BLaER1 treated with 17β-estradiol and CSF1 and Interleukin-3, amounts not matched to agents 10 nM and 100 nM (cell line): ENCODE results near the gene RAB3B.

ENCODE experiments used
- H3K27ac ChIP-seq, 11 experiments: shearing (Covaris generic); formaldehyde crosslinking; 2 replicates each; pipeline ENCODE4 v1.8.1; 2022
- H3K27me3 ChIP-seq, 11 experiments: shearing (Covaris generic); formaldehyde crosslinking; 2 replicates each; pipeline ENCODE4 v1.8.1; 2022
- H3K36me3 ChIP-seq, 11 experiments: shearing (Covaris generic); formaldehyde crosslinking; 2 replicates each; pipeline ENCODE4 v1.8.1; 2022
- H3K4me1 ChIP-seq, 10 experiments: shearing (Covaris generic); formaldehyde crosslinking; 2 replicates each; pipeline ENCODE4 v1.8.1; 2022
- H3K4me2 ChIP-seq, 11 experiments: shearing (Covaris generic); formaldehyde crosslinking; 2 replicates each; pipeline ENCODE4 v1.8.1; 2022
- H3K4me3 ChIP-seq, 10 experiments: shearing (Covaris generic); formaldehyde crosslinking; 2 replicates each; pipeline ENCODE4 v1.8.1; 2022
- H3K9ac ChIP-seq, 11 experiments: shearing (Covaris generic); formaldehyde crosslinking; 2 replicates each; pipeline ENCODE4 v1.8.1; 2022
- H3K9me3 ChIP-seq, 11 experiments: shearing (Covaris generic); formaldehyde crosslinking; replicated peaks in 1 of 11; 2 replicates each; pipeline ENCODE4 v1.8.1; 2022
- H4K20me1 ChIP-seq, 11 experiments: shearing (Covaris generic); formaldehyde crosslinking; 2 replicates each; pipeline ENCODE4 v1.8.1; 2022
- Cebpa-rat ChIP-seq, 11 experiments: shearing (Covaris generic); IDR thresholded peaks; 2 replicates each; pipeline ENCODE4 v1.8.1; 2022

RAB3B gene

DNA sequence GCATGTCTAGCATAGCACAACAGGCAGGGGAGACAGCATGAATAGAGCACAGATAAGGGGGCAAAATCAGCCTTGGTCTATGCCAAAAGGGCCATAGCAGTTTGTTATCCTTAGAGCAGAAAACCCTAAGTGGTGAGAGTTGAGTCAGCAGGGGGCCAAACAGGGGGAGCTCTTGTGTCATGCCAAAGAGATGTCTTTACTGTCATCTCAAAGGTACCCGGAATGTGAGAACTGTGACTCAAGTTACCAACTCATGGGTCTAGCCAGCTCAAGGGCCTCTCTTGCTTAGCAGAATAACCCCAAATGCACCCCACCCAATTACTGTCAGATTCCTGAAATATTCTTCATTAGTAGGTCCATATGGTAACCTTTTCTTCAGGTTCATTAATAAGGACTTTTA is 66.0 kb downstream of the RAB3B start:
- no peaks in the 10 kb centered on the region for H3K36me3 ChIP-seq
- H3K27ac ChIP-seq = no peak overlapping the region
- peaks cover 0 to 3% (median 0%) of the 10 kb centered on the region in 10 experiments; a peak in 1 of 20 replicates for H3K4me1 ChIP-seq
- no peak overlapping the region for H3K4me3 ChIP-seq
- H3K27me3 ChIP-seq = no peaks in the 10 kb centered on the region
- H3K9me3 ChIP-seq = no peaks in the 10 kb centered on the region
- no peaks in the 10 kb centered on the region; a peak in 2 of 22 replicates for H4K20me1 ChIP-seq
- TF ChIP-seq Cebpa-rat (IDR thresholded peaks at IDR 0.05) = no peak
- no peak overlapping the region for H3K9ac ChIP-seq
- H3K4me2 ChIP-seq = no peak overlapping the region

DNA sequence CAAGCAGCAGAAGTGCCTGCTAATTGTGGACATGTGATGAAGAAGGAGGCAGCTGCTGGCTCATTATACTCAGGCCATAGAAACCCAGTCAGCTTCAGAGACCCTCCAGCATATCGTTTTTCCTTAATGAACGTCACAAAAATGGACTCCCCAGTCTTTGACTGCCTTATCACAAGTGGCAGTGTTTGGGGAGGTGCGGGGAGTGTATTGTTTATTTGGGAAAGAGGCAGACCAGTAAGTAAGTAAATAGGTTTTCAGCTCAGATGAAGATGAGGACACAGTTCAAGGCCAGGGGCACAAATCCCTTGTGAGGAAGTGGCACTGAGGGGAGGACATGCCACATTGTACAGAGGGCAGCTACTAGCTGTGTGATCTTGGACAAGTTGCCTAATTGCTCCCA is 68.5 kb downstream of the RAB3B start:
- H3K36me3 ChIP-seq = no peaks in the 10 kb centered on the region
- no peak overlapping the region for H3K4me2 ChIP-seq

DNA sequence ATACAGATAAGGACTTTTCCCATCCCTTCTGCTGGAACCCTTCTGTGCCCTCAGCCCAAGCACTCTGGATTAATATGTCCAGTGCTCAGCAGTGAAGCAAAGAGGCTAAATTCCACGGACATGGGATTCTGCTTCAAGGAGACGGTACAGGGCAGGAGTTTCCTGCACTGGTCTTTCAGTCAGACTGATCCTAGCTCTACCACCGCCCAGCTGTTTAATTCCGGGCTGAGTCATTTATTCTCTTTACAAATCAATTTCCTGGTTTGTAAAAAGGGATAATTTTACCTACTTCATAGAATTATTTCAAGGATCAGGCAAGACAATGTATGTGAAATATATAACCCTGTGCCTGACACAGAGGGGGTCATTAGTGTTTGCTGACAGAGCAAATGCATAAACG is 70.4 kb downstream of the RAB3B start:
- TF ChIP-seq Cebpa-rat (IDR thresholded peaks at IDR 0.05) = no peak
- Histone ChIP-seq H3K9ac (no peak overlapping the region), H3K4me3 (no peak overlapping the region), H3K27me3 (no peaks in the 10 kb centered on the region), H4K20me1 (no peaks in the 10 kb centered on the region; a peak in 2 of 22 replicates), H3K4me2 (no peak overlapping the region), H3K4me1 (peaks cover 0 to 6% (median 0%) of the 10 kb centered on the region in 10 experiments; a peak in 1 of 20 replicates), H3K27ac (no peak overlapping the region), H3K36me3 (no peaks in the 10 kb centered on the region), H3K9me3 (no peaks in the 10 kb centered on the region)

More for the DNA sequence above, 68.5 kb downstream of the RAB3B start:
- Histone ChIP-seq H3K4me1 (peaks cover 0 to 6% (median 0%) of the 10 kb centered on the region in 10 experiments; a peak in 1 of 20 replicates), H4K20me1 (no peaks in the 10 kb centered on the region; a peak in 2 of 22 replicates), H3K9ac (no peak overlapping the region), H3K27ac (no peak overlapping the region), H3K9me3 (no peaks in the 10 kb centered on the region), H3K27me3 (no peaks in the 10 kb centered on the region), H3K4me3 (no peak overlapping the region)
- no peak for TF ChIP-seq Cebpa-rat (IDR thresholded peaks at IDR 0.05)

DNA sequence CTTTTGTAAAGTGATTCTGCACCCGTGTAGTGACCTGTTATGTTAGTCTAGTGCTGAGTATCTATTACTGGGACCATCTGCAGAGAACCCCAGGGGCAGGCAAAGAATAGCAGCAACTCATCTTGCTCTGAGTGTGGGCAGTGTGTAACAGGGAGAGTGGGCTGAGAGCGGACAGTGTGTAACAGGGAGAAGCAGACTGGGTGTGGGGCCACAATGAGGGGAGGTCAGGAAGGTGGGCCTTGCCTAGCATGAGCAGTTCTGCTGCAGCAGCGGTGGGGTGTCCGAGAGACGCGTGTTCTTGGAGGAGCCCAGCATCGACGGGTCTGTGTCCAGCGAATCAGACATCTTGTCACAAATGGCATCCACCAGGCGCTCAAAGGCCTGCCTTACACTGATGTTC is 70.8 kb downstream of the RAB3B start:
- H3K4me2 ChIP-seq = 0 out of 22 replicates have a peak overlapping the region, but pooled peaks of 1 of the 11 experiments have one; percentile 1
- TF ChIP-seq Cebpa-rat (IDR thresholded peaks at IDR 0.05) = no peak
- H3K9me3 ChIP-seq = no peaks in the 10 kb centered on the region
- H3K4me1 ChIP-seq = peaks cover 0 to 6% (median 0%) of the 10 kb centered on the region in 10 experiments; a peak in 1 of 20 replicates
- H3K27ac ChIP-seq = no peak overlapping the region
- no peak overlapping the region for H3K9ac ChIP-seq
- H4K20me1 ChIP-seq = no peaks in the 10 kb centered on the region; a peak in 2 of 22 replicates
- H3K27me3 ChIP-seq = no peaks in the 10 kb centered on the region
- H3K4me3 ChIP-seq = no peak overlapping the region
- no peaks in the 10 kb centered on the region for H3K36me3 ChIP-seq

DNA sequence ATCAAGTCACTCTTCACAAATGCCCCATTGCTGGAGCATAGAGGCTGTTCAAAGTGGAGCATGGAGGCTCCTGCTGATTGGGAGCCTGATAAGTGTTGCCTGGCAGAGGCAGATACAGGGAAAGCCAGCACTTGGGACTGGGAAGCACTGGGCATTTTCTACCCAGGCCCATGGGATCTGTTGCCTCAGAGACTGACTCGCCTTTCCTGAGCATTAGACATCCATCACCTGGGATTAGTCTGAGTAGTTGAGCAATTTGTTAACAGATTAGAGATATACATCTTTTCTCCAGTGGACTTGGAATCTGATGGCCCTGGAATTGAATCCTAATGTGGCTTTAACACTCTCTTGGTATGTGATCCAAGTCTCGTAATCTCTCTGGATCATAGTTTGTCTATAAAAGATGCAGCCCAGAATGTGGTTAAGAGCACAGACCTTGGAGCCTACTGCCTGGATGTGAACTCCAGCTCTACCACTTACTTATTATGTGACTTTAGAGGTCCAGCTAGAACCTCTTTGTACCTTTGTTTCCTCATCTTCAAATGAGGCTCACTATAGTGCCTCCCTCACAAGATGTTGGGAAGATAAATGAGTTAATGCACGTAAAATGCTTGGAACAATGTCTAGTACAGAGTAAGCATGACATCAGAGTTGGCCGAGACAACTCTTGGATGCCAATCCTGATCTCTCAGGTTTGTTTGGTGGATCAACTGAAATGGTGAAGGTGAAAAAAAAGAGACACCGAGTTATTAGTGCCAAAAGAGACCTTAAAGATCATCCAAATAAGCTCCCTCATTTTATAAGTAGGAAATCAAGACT is 73.7 kb downstream of the RAB3B start:
- H3K4me1 ChIP-seq = 0 out of 20 replicates have a peak, but pooled peaks cover 0 to 6% (median 0%) of the 10 kb centered on the region in 10 experiments
- no peak for TF ChIP-seq Cebpa-rat (IDR thresholded peaks at IDR 0.05)
- peaks cover 0 to 8% (median 0%) of the 10 kb centered on the region in 11 experiments; a peak in 1 of 22 replicates for H3K9me3 ChIP-seq
- H3K4me3 ChIP-seq = no peak overlapping the region
- no peak overlapping the region for H3K27ac ChIP-seq
- H3K4me2 ChIP-seq = no peak overlapping the region
- H3K36me3 ChIP-seq = no peaks in the 10 kb centered on the region
- no peak overlapping the region for H3K9ac ChIP-seq
- no peaks in the 10 kb centered on the region; a peak in 2 of 22 replicates for H4K20me1 ChIP-seq
- H3K27me3 ChIP-seq = no peaks in the 10 kb centered on the region

DNA sequence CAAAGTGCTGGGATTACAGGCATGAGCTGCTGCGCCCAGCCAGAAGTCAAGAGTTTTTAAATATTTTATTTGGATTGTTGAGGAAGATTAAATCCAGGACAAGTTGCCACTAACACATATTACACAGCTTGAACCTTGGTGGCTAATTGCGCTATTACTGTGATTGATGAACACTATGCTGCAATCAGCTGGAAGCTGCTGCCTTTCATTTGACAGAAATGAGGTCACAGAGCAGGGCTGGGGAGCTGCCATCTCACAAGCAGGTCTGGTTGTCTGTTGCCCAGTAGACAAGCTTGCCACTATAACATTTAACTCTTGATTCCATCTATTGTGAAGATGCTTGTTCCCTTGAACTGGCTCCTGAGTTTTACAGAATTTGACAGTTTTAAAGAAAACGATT is 74.5 kb downstream of the RAB3B start:
- H3K4me1 ChIP-seq = 0 out of 20 replicates have a peak, but pooled peaks cover 0 to 6% (median 0%) of the 10 kb centered on the region in 10 experiments
- H3K4me3 ChIP-seq = no peak overlapping the region
- H3K36me3 ChIP-seq = no peaks in the 10 kb centered on the region
- H3K4me2 ChIP-seq = no peak overlapping the region
- H4K20me1 ChIP-seq = no peaks in the 10 kb centered on the region; a peak in 2 of 22 replicates
- no peak overlapping the region for H3K27ac ChIP-seq
- H3K9ac ChIP-seq = no peak overlapping the region
- H3K9me3 ChIP-seq = peaks cover 0 to 8% (median 0%) of the 10 kb centered on the region in 11 experiments; a peak in 1 of 22 replicates
- no peak for TF ChIP-seq Cebpa-rat (IDR thresholded peaks at IDR 0.05)
- no peaks in the 10 kb centered on the region for H3K27me3 ChIP-seq

DNA sequence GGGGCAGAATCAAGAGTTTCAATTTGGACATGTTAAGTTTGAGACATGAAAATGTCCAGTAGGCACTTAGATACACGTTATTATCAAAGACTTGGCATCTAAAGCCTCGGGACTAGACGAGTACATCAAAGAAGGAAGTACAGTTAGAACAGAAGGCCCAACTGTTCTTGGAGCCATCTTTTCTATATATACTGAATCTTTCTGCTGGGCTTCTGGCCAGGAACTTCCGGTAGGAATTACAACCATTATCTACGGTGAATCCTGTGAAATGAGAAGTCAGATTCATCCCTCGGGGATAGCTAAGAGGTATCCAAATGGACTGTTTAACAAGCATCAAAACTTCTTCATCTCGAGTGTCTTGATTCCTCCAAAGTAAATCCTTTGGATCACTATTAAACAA is 77.6 kb downstream of the RAB3B start:
- H4K20me1 ChIP-seq = no peaks in the 10 kb centered on the region
- peaks cover 0 to 8% (median 0%) of the 10 kb centered on the region in 11 experiments; a peak in 1 of 22 replicates for H3K9me3 ChIP-seq
- H3K9ac ChIP-seq = no peak overlapping the region
- no peak overlapping the region for H3K4me2 ChIP-seq
- no peak for TF ChIP-seq Cebpa-rat (IDR thresholded peaks at IDR 0.05)
- H3K27ac ChIP-seq = no peak overlapping the region
- no peak overlapping the region for H3K4me3 ChIP-seq
- H3K27me3 ChIP-seq = no peaks in the 10 kb centered on the region
- no peaks in the 10 kb centered on the region for H3K36me3 ChIP-seq
- peaks cover 4 to 12% (median 10%) of the 10 kb centered on the region in 10 experiments; a peak in 18 of 20 replicates for H3K4me1 ChIP-seq

DNA sequence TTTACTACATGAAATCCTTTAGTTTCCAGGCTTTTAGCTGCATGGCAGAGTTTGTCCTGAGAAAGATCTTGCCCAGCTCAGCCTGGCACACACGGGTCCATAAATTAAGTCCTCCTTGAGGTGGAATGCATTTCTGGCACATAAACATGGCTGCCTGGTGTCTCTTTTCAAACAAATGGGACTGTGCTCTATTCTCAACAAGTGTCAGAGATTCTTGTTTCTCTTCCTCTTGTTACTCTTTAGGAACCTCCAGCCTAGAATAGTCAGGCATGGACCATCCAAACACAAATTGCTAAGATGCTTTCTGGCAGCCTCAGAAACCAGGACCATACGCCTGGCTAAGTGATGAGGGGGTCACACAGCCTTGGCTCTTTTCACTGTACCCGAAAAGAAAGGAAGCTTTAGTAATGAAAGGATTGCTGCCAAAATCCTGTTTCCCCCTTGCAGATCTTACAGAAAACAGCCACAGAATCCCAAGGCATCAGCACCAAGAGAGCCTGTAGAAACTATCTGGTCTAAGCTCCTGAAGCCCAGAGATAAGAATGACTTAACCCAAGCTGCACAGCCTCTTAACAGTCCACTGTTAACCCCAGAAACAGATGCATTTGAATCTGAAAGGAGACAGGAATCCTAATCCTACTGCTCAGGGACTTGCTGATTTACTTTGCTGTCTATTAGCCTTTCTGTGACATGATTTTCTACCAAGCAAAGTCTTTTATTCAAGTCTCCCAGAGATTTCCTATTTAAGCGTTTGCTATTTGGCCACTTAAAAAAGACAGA is 80.1 kb downstream of the RAB3B start:
- Histone ChIP-seq H3K9me3 (peaks cover 4 to 25% (median 15%) of the 10 kb centered on the region in 11 experiments; a peak in 17 of 22 replicates), H3K4me2 (no peak overlapping the region), H3K27me3 (no peaks in the 10 kb centered on the region), H4K20me1 (no peaks in the 10 kb centered on the region), H3K27ac (no peak overlapping the region), H3K36me3 (no peaks in the 10 kb centered on the region), H3K9ac (no peak overlapping the region), H3K4me1 (peaks cover 14 to 23% (median 21%) of the 10 kb centered on the region in 10 experiments), H3K4me3 (no peak overlapping the region)
- no peak for TF ChIP-seq Cebpa-rat (IDR thresholded peaks at IDR 0.05)

DNA sequence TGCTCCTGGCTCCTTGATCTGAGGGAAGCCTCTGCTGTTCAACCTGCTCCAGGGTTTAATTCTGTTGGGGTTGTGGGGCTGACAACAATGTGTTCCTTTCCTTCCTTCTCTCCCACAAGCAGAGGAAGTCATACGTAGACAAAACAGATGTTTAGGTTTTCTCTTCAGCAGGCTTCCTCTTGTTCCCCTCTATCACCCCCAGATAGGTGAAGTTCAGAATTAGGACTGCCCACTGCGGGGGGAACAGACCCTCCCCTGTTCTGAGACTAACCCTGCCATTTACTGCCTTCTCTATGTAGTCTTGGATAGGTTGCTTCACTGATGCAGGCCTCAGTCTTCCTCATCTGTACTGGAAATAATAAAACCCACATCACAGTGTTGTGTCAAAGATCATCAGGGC is 82.0 kb downstream of the RAB3B start:
- no peak overlapping the region for H3K9ac ChIP-seq
- TF ChIP-seq Cebpa-rat (IDR thresholded peaks at IDR 0.05) = no peak
- H3K4me3 ChIP-seq = no peak overlapping the region
- H3K4me1 ChIP-seq = peaks cover 14 to 23% (median 21%) of the 10 kb centered on the region in 10 experiments
- H4K20me1 ChIP-seq = no peaks in the 10 kb centered on the region
- peaks cover 4 to 21% (median 15%) of the 10 kb centered on the region in 11 experiments; a peak in 17 of 22 replicates for H3K9me3 ChIP-seq
- peak overlapping the region in 10 of 11 experiments; percentile 8 to 59 (median 40); a peak in 17 of 22 replicates for H3K4me2 ChIP-seq
- no peaks in the 10 kb centered on the region for H3K27me3 ChIP-seq
- no peak overlapping the region for H3K27ac ChIP-seq
- no peaks in the 10 kb centered on the region for H3K36me3 ChIP-seq
